ENCODE data around the gene HNRNPC.

DNA sequence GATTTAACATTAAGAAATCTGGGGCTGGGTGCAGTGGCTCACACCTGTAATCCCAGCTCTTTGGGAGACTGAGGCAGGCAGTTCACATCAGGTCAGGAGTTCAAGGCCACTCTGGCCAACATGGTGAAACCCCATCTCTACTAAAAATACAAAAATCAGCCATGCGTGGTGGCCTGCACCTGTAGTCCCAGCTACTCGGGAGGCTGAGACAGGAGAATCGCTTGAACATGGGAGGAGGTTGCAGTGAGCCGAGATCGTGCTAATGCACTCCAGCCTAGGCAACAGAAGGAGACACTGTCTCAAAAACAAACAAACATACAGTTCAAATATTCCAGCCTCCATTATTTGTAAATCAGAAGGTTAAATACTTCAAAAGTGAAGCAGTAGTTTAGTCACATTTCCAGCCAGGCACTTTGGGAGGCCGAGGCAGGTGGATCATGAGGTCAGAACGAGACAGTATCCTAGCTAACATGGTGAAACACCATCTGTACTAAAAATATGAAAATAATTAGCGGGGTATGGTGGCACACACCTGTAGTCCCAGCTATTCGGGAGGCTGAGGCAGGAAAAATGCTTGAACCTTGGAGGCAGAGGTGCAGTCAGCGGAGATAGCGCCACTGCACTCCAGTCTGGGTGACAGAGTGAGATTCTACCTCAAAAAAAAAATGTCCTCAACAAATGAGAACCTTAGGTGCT lies 30.3 kb downstream of the HNRNPC start:
- TF ChIP-seq, protein P1, sequence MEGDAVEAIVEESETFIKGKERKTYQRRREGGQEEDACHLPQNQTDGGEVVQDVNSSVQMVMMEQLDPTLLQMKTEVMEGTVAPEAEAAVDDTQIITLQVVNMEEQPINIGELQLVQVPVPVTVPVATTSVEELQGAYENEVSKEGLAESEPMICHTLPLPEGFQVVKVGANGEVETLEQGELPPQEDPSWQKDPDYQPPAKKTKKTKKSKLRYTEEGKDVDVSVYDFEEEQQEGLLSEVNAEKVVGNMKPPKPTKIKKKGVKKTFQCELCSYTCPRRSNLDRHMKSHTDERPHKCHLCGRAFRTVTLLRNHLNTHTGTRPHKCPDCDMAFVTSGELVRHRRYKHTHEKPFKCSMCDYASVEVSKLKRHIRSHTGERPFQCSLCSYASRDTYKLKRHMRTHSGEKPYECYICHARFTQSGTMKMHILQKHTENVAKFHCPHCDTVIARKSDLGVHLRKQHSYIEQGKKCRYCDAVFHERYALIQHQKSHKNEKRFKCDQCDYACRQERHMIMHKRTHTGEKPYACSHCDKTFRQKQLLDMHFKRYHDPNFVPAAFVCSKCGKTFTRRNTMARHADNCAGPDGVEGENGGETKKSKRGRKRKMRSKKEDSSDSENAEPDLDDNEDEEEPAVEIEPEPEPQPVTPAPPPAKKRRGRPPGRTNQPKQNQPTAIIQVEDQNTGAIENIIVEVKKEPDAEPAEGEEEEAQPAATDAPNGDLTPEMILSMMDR (IDR thresholded peaks at IDR 0.05): no peak
- TF ChIP-seq POLR2AphosphoS5 (IDR thresholded peaks at IDR 0.05) (no peak), POLR2A (IDR thresholded peaks at IDR 0.05) (no peak)

Measured in breast epithelium (tissue), 3 donors.